ENCODE data around the gene PRKAA1.
"Not testable (repeated sequence)": the region's sequence is repeated elsewhere in the genome, so short reads cannot be mapped to it uniquely, and the experiment has no call there.

PRKAA1 gene

DNA sequence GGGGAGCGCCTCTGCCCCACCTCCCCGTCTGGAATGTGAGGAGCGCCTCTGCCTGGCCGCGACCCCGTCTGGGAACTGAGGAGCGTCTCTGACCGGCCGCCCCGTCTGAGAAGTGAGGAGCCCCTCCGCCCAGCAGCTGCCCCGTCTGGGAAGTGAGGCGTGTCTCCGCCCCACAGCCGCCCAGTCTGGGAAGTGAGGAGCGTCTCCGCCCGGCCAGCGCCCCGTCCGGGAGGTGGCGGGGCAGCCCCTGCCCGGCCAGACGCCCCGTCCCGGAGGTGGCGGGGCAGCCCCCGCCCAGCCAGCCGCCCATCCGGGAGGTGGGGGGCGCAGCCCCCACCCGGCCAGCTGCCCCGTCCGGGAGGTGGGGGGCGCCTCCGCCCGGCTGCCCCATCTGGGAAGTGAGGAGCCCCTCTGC is 75.7 kb downstream of the PRKAA1 start:
- H3K23ac ChIP-seq (ENCODE audit: low read length); DNase-seq; H3K56ac ChIP-seq (ENCODE audit: low read length); H4K8ac ChIP-seq (ENCODE audit: low read depth, low read length); H3K4me1 ChIP-seq (ENCODE audit: control insufficient read depth, low read depth, low read length); H3K4me3 ChIP-seq (ENCODE audit: low read length); H2AK5ac ChIP-seq (ENCODE audit: low read length); H3K18ac ChIP-seq (ENCODE audit: low read length); H2BK120ac ChIP-seq (ENCODE audit: low read depth, low read length); H3K79me1 ChIP-seq (ENCODE audit: low read length); H2BK5ac ChIP-seq (ENCODE audit: low read length); H3K9ac ChIP-seq (ENCODE audit: low read length); H3K27me3 ChIP-seq (ENCODE audit: insufficient read depth, low read length, poor library complexity); H3K36me3 ChIP-seq (ENCODE audit: control insufficient read depth, insufficient read depth, low read length); H3K79me2 ChIP-seq (ENCODE audit: control insufficient read depth, insufficient read depth, low read length); H2BK15ac ChIP-seq (replicated peaks; ENCODE audit: low read depth); H3K4ac ChIP-seq (ENCODE audit: low read depth, low read length); H4K5ac ChIP-seq (ENCODE audit: low read length); H3K4me2 ChIP-seq (ENCODE audit: low read length); H3K27ac ChIP-seq (ENCODE audit: low read depth, low read length): not testable (repeated sequence)
- no CpG with 5 or more reads among the region's 37 CpGs for WGBS (ENCODE audit: extremely low coverage, insufficient coverage, low lambda C conversion rate)

DNA sequence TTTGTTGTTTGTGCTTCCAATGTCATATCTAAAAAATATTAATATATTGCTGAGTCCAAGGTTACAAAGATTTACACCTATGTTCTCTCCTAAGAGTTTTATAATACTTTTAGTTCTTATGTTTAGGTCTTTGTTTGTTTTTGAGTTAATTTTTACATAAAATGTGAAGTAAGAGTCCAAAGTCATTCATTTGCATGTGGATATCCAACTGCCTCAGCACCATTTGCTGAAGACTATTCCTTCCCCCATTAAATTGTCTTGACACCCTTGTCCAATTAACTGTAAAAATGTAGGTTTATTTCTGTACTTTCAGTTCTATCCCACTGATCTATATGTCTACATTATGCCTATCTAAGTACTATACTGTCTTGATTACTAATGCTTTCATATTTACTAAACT is 78.1 kb downstream of the PRKAA1 start:
- Histone ChIP-seq H3K79me2 (ENCODE audit: control insufficient read depth, insufficient read depth, low read length) (no peaks in the 10 kb centered on the region), H3K79me1 (ENCODE audit: low read length) (no peaks in the 10 kb centered on the region), H3K4me1 (ENCODE audit: control insufficient read depth, low read depth, low read length) (no peaks in the 10 kb centered on the region), H2BK15ac (replicated peaks; ENCODE audit: low read depth) (no peak overlapping the region), H3K18ac (ENCODE audit: low read length) (no peak overlapping the region), H3K4me2 (ENCODE audit: low read length) (no peak overlapping the region), H2AK5ac (ENCODE audit: low read length) (no peak overlapping the region), H4K8ac (ENCODE audit: low read depth, low read length) (no peak overlapping the region), H3K36me3 (ENCODE audit: control insufficient read depth, insufficient read depth, low read length) (no peaks in the 10 kb centered on the region), H3K4me3 (ENCODE audit: low read length) (no peak overlapping the region), H3K23ac (ENCODE audit: low read length) (no peak overlapping the region), H3K27me3 (ENCODE audit: insufficient read depth, low read length, poor library complexity) (no peaks in the 10 kb centered on the region), H2BK120ac (ENCODE audit: low read depth, low read length) (no peak overlapping the region), H3K4ac (ENCODE audit: low read depth, low read length) (no peak overlapping the region), H3K9ac (ENCODE audit: low read length) (no peak overlapping the region), H3K27ac (ENCODE audit: low read depth, low read length) (no peak overlapping the region), H3K56ac (ENCODE audit: low read length) (no peak overlapping the region), H2BK5ac (ENCODE audit: low read length) (no peak overlapping the region), H4K5ac (ENCODE audit: low read length) (no peak overlapping the region)
- no peak for DNase-seq

DNA sequence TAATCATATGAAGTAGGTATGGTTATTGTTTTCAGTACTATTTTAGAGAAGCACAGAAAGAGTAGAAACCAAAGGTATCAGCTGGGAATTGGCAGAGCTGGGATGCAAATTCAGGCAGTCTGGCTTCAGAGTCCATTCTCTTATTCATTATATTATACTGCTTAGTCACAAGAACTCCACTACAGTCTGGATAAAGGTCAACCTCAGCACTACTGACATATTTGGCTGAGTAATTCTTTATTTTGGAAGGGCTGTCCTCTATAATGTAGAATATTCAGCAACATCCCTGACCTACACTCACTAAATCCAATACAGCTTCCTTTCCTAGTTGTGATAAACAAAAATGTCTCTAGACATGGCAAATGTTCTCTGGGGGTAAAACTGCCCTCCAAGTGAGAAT is 80.9 kb downstream of the PRKAA1 start:
- Histone ChIP-seq H4K5ac (ENCODE audit: low read length) (no peak overlapping the region), H3K4me3 (ENCODE audit: low read length) (no peak overlapping the region), H4K8ac (ENCODE audit: low read depth, low read length) (no peak overlapping the region), H3K9ac (ENCODE audit: low read length) (no peak overlapping the region), H3K18ac (ENCODE audit: low read length) (no peak overlapping the region), H2BK120ac (ENCODE audit: low read depth, low read length) (no peak overlapping the region), H3K23ac (ENCODE audit: low read length) (no peak overlapping the region), H3K56ac (ENCODE audit: low read length) (no peak overlapping the region), H3K36me3 (ENCODE audit: control insufficient read depth, insufficient read depth, low read length) (no peaks in the 10 kb centered on the region), H3K4me1 (ENCODE audit: control insufficient read depth, low read depth, low read length) (no peaks in the 10 kb centered on the region), H2AK5ac (ENCODE audit: low read length) (no peak overlapping the region), H3K4me2 (ENCODE audit: low read length) (no peak overlapping the region), H3K27ac (ENCODE audit: low read depth, low read length) (no peak overlapping the region), H2BK15ac (replicated peaks; ENCODE audit: low read depth) (no peak overlapping the region), H3K79me1 (ENCODE audit: low read length) (no peaks in the 10 kb centered on the region), H3K27me3 (ENCODE audit: insufficient read depth, low read length, poor library complexity) (no peaks in the 10 kb centered on the region), H3K79me2 (ENCODE audit: control insufficient read depth, insufficient read depth, low read length) (no peaks in the 10 kb centered on the region), H3K4ac (ENCODE audit: low read depth, low read length) (no peak overlapping the region), H2BK5ac (ENCODE audit: low read length) (no peak overlapping the region)
- no peak for DNase-seq

DNA sequence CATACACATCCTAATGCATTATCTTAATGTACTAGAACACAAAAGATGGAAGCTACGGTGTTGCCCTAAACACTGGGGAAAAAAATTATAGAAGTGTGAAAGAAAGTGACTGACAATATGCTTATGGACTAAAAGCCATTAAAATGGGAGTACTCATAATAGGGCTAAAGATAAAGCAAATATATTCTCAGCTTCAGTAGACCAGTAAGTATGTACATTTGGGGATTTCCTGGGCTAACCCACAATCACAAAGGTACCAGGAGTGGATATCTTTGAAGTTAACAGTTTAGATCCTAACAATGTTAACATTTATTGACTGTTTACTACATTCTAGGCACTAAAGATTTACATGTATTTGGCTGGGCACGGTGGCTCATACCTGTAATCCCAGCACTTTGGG is 81.6 kb downstream of the PRKAA1 start:
- no peaks in the 10 kb centered on the region for H3K79me2 ChIP-seq (ENCODE audit: control insufficient read depth, insufficient read depth, low read length)
- H3K4me2 ChIP-seq (ENCODE audit: low read length): no peak overlapping the region
- no peaks in the 10 kb centered on the region for H3K36me3 ChIP-seq (ENCODE audit: control insufficient read depth, insufficient read depth, low read length)
- DNase-seq: no peak
- no peaks in the 10 kb centered on the region for H3K27me3 ChIP-seq (ENCODE audit: insufficient read depth, low read length, poor library complexity)
- no CpG with 5 or more reads among the region's 2 CpGs for WGBS (ENCODE audit: extremely low coverage, insufficient coverage, low lambda C conversion rate)
- H3K56ac ChIP-seq (ENCODE audit: low read length): no peak overlapping the region
- H3K79me1 ChIP-seq (ENCODE audit: low read length): no peaks in the 10 kb centered on the region
- no peak overlapping the region for H3K4ac ChIP-seq (ENCODE audit: low read depth, low read length)
- H2BK120ac ChIP-seq (ENCODE audit: low read depth, low read length): no peak overlapping the region
- H3K27ac ChIP-seq (ENCODE audit: low read depth, low read length): no peak overlapping the region
- no peak overlapping the region for H3K4me3 ChIP-seq (ENCODE audit: low read length)
- H4K5ac ChIP-seq (ENCODE audit: low read length): no peak overlapping the region
- no peak overlapping the region for H4K8ac ChIP-seq (ENCODE audit: low read depth, low read length)
- no peak overlapping the region for H3K18ac ChIP-seq (ENCODE audit: low read length)
- H3K23ac ChIP-seq (ENCODE audit: low read length): no peak overlapping the region
- H2AK5ac ChIP-seq (ENCODE audit: low read length): no peak overlapping the region
- no peaks in the 10 kb centered on the region for H3K4me1 ChIP-seq (ENCODE audit: control insufficient read depth, low read depth, low read length)
- no peak overlapping the region for H3K9ac ChIP-seq (ENCODE audit: low read length)
- H2BK5ac ChIP-seq (ENCODE audit: low read length): no peak overlapping the region
- no peak overlapping the region for H2BK15ac ChIP-seq (replicated peaks; ENCODE audit: low read depth)

DNA sequence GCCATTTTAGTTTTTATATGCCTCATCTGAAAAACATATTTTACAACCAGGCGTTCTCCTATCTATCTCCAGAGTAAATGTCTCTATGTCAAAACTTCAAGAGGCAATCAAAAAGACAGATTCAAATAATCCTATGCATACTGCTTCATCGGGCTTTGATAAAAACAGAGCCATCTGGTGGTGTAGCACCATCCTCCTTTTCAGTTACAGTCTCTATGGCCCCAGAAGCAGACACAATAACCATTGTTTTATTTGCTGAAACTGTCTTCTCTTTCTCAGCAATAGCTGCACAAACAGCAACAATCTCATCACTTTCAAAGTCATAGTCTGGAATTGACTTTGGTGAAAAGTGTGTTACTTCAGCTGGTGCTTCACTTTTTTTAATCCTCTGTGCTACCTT is 82.2 kb downstream of the PRKAA1 start:
- no peaks in the 10 kb centered on the region for H3K79me2 ChIP-seq (ENCODE audit: control insufficient read depth, insufficient read depth, low read length)
- H3K27ac ChIP-seq (ENCODE audit: low read depth, low read length): no peak overlapping the region
- no CpG with 5 or more reads among the region's 2 CpGs for WGBS (ENCODE audit: extremely low coverage, insufficient coverage, low lambda C conversion rate)
- no peak overlapping the region for H2BK5ac ChIP-seq (ENCODE audit: low read length)
- H3K4ac ChIP-seq (ENCODE audit: low read depth, low read length): no peak overlapping the region
- H3K79me1 ChIP-seq (ENCODE audit: low read length): no peaks in the 10 kb centered on the region
- H2AK5ac ChIP-seq (ENCODE audit: low read length): no peak overlapping the region
- no peak overlapping the region for H3K56ac ChIP-seq (ENCODE audit: low read length)
- DNase-seq: peak; percentile 16
- H2BK120ac ChIP-seq (ENCODE audit: low read depth, low read length): no peak overlapping the region
- H3K4me3 ChIP-seq (ENCODE audit: low read length): no peak overlapping the region
- H3K36me3 ChIP-seq (ENCODE audit: control insufficient read depth, insufficient read depth, low read length): no peaks in the 10 kb centered on the region
- no peak overlapping the region for H3K9ac ChIP-seq (ENCODE audit: low read length)
- H3K4me2 ChIP-seq (ENCODE audit: low read length): no peak overlapping the region
- no peak overlapping the region for H3K18ac ChIP-seq (ENCODE audit: low read length)
- no peaks in the 10 kb centered on the region for H3K27me3 ChIP-seq (ENCODE audit: insufficient read depth, low read length, poor library complexity)
- no peaks in the 10 kb centered on the region for H3K4me1 ChIP-seq (ENCODE audit: control insufficient read depth, low read depth, low read length)
- no peak overlapping the region for H2BK15ac ChIP-seq (replicated peaks; ENCODE audit: low read depth)
- no peak overlapping the region for H4K8ac ChIP-seq (ENCODE audit: low read depth, low read length)
- no peak overlapping the region for H3K23ac ChIP-seq (ENCODE audit: low read length)
- H4K5ac ChIP-seq (ENCODE audit: low read length): no peak overlapping the region

DNA sequence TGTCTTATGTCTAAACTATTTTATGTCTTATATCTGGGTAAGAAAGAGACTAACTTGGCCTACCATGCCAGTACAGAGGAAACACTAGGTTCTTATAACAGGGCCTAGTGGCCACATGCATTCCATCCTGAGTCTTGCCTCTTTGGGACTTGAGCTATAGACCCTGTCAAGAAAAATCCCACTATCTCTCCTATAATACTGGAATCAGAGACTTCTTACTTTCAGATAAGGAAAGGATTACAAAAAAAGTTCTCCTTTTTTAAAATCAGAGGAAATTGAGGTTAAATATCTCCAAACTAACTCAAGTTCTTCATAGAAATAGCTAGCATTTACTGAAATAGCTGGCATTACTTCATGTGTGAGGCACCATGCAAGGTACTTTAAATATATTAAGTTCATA is 84.2 kb downstream of the PRKAA1 start:
- no peak overlapping the region for H4K5ac ChIP-seq (ENCODE audit: low read length)
- H3K18ac ChIP-seq (ENCODE audit: low read length): no peak overlapping the region
- H4K8ac ChIP-seq (ENCODE audit: low read depth, low read length): no peak overlapping the region
- no peak for DNase-seq
- no peaks in the 10 kb centered on the region for H3K4me1 ChIP-seq (ENCODE audit: control insufficient read depth, low read depth, low read length)
- no peaks in the 10 kb centered on the region for H3K79me1 ChIP-seq (ENCODE audit: low read length)
- no peak overlapping the region for H3K9ac ChIP-seq (ENCODE audit: low read length)
- H2AK5ac ChIP-seq (ENCODE audit: low read length): no peak overlapping the region
- H3K4me2 ChIP-seq (ENCODE audit: low read length): no peak overlapping the region
- no peak overlapping the region for H3K23ac ChIP-seq (ENCODE audit: low read length)
- no peaks in the 10 kb centered on the region for H3K27me3 ChIP-seq (ENCODE audit: insufficient read depth, low read length, poor library complexity)
- no peak overlapping the region for H3K4ac ChIP-seq (ENCODE audit: low read depth, low read length)
- no peak overlapping the region for H2BK120ac ChIP-seq (ENCODE audit: low read depth, low read length)
- H3K4me3 ChIP-seq (ENCODE audit: low read length): no peak overlapping the region
- no peak overlapping the region for H2BK5ac ChIP-seq (ENCODE audit: low read length)
- no peak overlapping the region for H2BK15ac ChIP-seq (replicated peaks; ENCODE audit: low read depth)
- no peak overlapping the region for H3K56ac ChIP-seq (ENCODE audit: low read length)
- H3K79me2 ChIP-seq (ENCODE audit: control insufficient read depth, insufficient read depth, low read length): no peaks in the 10 kb centered on the region
- no peaks in the 10 kb centered on the region for H3K36me3 ChIP-seq (ENCODE audit: control insufficient read depth, insufficient read depth, low read length)
- H3K27ac ChIP-seq (ENCODE audit: low read depth, low read length): no peak overlapping the region
